ENCODE data around the gene SUPT6H. TPM values are rescaled to one million over a fixed set of nuclear protein-coding genes. Genes with fewer than 3 reads are reported as not detected.

Gene SUPT6H
- total RNA-seq, 1 donor from 2014 or later: 63.5 TPM

DNA sequence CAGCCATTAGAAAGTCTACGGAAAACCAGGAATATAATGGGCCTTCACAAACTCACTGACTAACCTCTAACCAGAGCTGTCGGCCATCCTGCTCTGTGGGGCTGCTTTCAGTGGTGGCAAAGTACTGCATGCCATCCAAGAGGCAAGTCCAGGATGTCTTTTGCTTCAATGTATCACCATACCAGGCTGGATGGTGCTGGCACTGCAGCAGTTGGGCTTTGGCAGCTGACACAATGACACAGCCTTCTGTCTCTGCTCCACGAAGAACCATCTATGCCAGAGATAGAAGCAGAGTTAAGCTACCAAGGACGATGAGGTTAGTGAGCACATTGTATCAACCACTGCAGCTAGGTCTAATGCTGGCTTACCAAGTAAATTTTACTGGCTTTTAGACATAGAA is 38.3 kb upstream of the SUPT6H start:
- Mint-ChIP-seq H3K27me3 (ENCODE audit: low read depth) (no peaks in the 10 kb centered on the region), H3K9me3 (ENCODE audit: low read depth) (no peaks in the 10 kb centered on the region), H3K36me3 (ENCODE audit: low read depth) (peaks cover 47% of the 10 kb centered on the region), H3K4me3 (ENCODE audit: unreplicated experiment) (no peak overlapping the region), H3K4me1 (ENCODE audit: low read depth) (no peaks in the 10 kb centered on the region), H3K27ac (ENCODE audit: unreplicated experiment) (no peak overlapping the region)
- TF ChIP-seq, protein P1, sequence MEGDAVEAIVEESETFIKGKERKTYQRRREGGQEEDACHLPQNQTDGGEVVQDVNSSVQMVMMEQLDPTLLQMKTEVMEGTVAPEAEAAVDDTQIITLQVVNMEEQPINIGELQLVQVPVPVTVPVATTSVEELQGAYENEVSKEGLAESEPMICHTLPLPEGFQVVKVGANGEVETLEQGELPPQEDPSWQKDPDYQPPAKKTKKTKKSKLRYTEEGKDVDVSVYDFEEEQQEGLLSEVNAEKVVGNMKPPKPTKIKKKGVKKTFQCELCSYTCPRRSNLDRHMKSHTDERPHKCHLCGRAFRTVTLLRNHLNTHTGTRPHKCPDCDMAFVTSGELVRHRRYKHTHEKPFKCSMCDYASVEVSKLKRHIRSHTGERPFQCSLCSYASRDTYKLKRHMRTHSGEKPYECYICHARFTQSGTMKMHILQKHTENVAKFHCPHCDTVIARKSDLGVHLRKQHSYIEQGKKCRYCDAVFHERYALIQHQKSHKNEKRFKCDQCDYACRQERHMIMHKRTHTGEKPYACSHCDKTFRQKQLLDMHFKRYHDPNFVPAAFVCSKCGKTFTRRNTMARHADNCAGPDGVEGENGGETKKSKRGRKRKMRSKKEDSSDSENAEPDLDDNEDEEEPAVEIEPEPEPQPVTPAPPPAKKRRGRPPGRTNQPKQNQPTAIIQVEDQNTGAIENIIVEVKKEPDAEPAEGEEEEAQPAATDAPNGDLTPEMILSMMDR (IDR thresholded peaks at IDR 0.05): no peak
- DNase-seq (ENCODE audit: low spot score): no peak

DNA sequence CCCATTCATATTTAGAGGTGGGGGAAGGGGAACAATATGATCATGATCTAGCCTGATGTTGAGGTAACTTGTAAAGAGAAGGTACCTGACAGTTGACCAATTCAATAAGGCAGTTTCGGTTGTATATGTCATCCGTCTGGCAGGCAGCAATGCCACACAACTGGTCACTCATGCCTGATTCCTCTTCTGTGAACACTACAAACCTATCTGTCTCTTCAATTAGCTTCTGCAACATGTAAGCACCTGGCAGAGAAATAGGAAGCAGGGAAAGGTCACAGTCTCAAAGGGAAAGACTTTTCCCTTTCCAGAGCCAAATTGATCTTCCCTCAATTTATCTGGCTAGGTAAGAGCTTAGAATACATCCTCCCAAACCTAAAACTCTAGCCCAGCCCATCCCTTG is 37.9 kb upstream of the SUPT6H start:
- no peaks in the 10 kb centered on the region for H3K27me3 Mint-ChIP-seq (ENCODE audit: low read depth)

DNA sequence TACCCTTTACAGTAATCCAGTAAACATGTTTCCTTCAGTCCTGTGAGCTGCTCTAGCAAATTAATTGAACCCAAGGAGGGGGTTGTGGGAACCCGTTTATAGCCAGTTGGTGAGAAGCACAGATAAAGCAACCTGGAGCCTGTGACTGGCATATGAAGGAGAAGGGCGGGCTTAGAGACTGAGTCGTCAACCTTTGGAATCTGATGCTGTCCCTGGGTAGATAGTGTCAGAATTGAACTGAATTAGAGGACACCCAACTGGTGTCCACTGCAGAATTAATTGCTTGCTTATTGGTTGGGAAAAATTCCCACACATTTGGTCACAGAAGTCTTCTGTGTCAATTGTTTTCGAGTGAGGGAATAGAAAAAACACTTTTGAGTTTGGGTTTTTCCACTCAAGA is 35.2 kb upstream of the SUPT6H start:
- H3K4me1 Mint-ChIP-seq (ENCODE audit: low read depth): no peaks in the 10 kb centered on the region
- H3K27ac Mint-ChIP-seq (ENCODE audit: unreplicated experiment): no peak overlapping the region
- H3K27me3 Mint-ChIP-seq (ENCODE audit: low read depth): no peaks in the 10 kb centered on the region
- TF ChIP-seq, protein P1 (IDR thresholded peaks at IDR 0.05): no peak
- H3K9me3 Mint-ChIP-seq (ENCODE audit: low read depth): no peaks in the 10 kb centered on the region
- peaks cover 42% of the 10 kb centered on the region for H3K36me3 Mint-ChIP-seq (ENCODE audit: low read depth)
- H3K4me3 Mint-ChIP-seq (ENCODE audit: unreplicated experiment): no peak overlapping the region
- no peak for DNase-seq (ENCODE audit: low spot score)

More for the DNA sequence above, 37.9 kb upstream of the SUPT6H start:
- no peak overlapping the region for H3K27ac Mint-ChIP-seq (ENCODE audit: unreplicated experiment)
- H3K4me3 Mint-ChIP-seq (ENCODE audit: unreplicated experiment): no peak overlapping the region
- H3K9me3 Mint-ChIP-seq (ENCODE audit: low read depth): no peaks in the 10 kb centered on the region
- DNase-seq (ENCODE audit: low spot score): no peak
- TF ChIP-seq, protein P1 (IDR thresholded peaks at IDR 0.05): no peak
- no peaks in the 10 kb centered on the region for H3K4me1 Mint-ChIP-seq (ENCODE audit: low read depth)
- peaks cover 44% of the 10 kb centered on the region for H3K36me3 Mint-ChIP-seq (ENCODE audit: low read depth)

DNA sequence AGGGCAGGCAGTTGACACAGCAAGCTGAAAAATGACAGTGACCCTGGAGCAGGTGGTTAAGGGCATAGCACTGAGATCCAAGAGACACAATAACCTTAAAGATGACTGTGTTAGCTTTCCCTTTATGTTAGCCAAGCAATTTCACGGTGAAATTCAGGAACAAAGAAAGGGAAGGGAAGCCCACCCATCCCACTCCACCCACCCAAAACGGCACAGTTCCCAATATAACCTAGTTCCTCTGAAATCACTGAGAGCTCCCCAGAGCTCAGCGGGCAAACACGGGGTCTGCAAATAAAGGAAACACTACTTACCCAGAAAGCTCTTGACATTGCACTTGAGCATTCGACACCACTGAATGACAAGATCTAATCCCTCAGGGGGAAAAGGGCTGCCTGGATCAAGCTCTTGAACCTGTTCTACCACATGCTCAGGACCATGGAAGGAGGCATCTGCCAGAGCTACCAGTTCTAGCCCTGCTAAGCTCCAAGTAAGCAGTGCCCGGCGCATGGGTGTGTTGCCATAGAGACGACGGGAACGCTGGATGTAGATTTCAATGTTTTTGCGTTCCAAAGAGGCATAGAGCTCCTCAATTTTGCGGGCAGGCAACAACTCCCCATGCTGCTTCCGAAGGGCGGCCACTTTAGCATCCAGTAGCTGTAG is 27.7 kb upstream of the SUPT6H start:
- TF ChIP-seq, protein P1 (IDR thresholded peaks at IDR 0.05): no peak
- H3K9me3 Mint-ChIP-seq (ENCODE audit: low read depth): no peaks in the 10 kb centered on the region
- no peak for DNase-seq (ENCODE audit: low spot score)
- no peak overlapping the region for H3K4me3 Mint-ChIP-seq (ENCODE audit: unreplicated experiment)
- peaks cover 56% of the 10 kb centered on the region for H3K36me3 Mint-ChIP-seq (ENCODE audit: low read depth)
- no peak overlapping the region for H3K27ac Mint-ChIP-seq (ENCODE audit: unreplicated experiment)
- no peaks in the 10 kb centered on the region for H3K27me3 Mint-ChIP-seq (ENCODE audit: low read depth)
- no peaks in the 10 kb centered on the region for H3K4me1 Mint-ChIP-seq (ENCODE audit: low read depth)

DNA sequence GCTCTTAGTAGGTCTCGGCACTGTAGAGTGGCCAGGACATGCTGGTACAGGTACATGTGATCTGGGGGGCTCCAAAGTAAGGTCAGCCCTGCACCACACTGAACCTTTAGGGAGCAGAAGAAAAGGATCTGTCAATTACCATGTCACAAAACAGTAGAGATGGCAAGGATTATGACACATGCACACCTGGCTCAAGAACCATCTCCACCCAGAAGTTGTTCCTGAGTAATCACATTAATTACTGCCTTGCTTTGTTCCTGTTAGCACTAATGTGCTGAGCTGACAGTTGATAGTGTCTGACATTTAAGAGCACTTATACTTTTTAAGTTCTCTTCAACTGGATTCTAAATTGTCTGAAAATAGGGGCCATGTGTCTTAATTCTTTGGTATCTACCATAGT is 26.5 kb upstream of the SUPT6H start:
- H3K27me3 Mint-ChIP-seq (ENCODE audit: low read depth): no peaks in the 10 kb centered on the region
- no peak for DNase-seq (ENCODE audit: low spot score)
- H3K4me1 Mint-ChIP-seq (ENCODE audit: low read depth): no peaks in the 10 kb centered on the region
- H3K36me3 Mint-ChIP-seq (ENCODE audit: low read depth): peaks cover 62% of the 10 kb centered on the region
- H3K9me3 Mint-ChIP-seq (ENCODE audit: low read depth): no peaks in the 10 kb centered on the region
- no peak overlapping the region for H3K27ac Mint-ChIP-seq (ENCODE audit: unreplicated experiment)
- no peak overlapping the region for H3K4me3 Mint-ChIP-seq (ENCODE audit: unreplicated experiment)
- TF ChIP-seq, protein P1 (IDR thresholded peaks at IDR 0.05): no peak

Measured in chondrocyte (in vitro differentiated cells).